NOMO-1 (cell line): ENCODE data around the gene HDDC2.
A peak's percentile ranks its signal among the peaks of the same experiment; 100 is the strongest.
"Not testable (repeated sequence)": the region's sequence is repeated elsewhere in the genome, so short reads cannot be mapped to it uniquely, and the experiment has no call there.

Source experiments
- DNase-seq, 2 experiments: peaks; one replicate each; lab custom pipeline; 2025; ENCODE audit not compliant: unreplicated experiment in 2 of 2; lab: John Stamatoyannopoulos, UW

Gene HDDC2

GRCh38 chr6:125307150-125307838 is 5.5 kb upstream of the HDDC2 start:
- no peak for DNase-seq

- DNase-seq, result no peak
These were observed 5.0 kb upstream of the HDDC2 start for GRCh38 chr6:125306756-125307149.

GRCh38 chr6:125304970-125305660 is 3.3 kb upstream of the HDDC2 start:
- no peak for DNase-seq

- no peak for DNase-seq
These were observed 1.7 kb upstream of the HDDC2 start for GRCh38 chr6:125303512-125303854.

GRCh38 chr6:125302840-125303511 is 1.2 kb upstream of the HDDC2 start:
- no peak for DNase-seq

- DNase-seq, result peak in 1 of 2 experiments; percentile 37
These were observed 754 bp downstream of the HDDC2 start for GRCh38 chr6:125300992-125301434.

DNA sequence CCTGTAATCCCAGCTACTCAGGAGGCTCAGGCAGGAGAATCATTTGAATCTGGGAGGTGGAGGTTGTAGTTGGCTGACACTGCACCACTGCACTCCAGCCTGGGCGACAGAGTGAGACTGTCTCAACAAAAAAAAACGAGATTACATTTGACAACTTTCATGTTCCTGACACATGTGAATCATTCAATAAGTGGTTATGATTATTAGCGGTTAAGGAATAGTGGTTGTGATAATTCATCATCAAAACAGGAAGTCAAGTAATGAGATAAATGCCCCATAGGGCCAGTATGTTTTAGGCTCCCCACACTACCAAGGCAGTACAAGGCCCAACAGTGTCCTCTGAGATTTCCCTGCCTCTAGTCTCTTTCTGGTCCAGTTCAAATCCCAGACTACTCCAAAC is 2.5 kb downstream of the HDDC2 start:
- no peak for DNase-seq

GRCh38 chr6:125296471-125296870 is 5.3 kb downstream of the HDDC2 start:
- DNase-seq, result no peak

- no peak for DNase-seq
These were observed 6.8 kb downstream of the HDDC2 start for GRCh38 chr6:125294925-125295324.

- no peak for DNase-seq
These were observed 7.7 kb downstream of the HDDC2 start for GRCh38 chr6:125294036-125294435.

DNA sequence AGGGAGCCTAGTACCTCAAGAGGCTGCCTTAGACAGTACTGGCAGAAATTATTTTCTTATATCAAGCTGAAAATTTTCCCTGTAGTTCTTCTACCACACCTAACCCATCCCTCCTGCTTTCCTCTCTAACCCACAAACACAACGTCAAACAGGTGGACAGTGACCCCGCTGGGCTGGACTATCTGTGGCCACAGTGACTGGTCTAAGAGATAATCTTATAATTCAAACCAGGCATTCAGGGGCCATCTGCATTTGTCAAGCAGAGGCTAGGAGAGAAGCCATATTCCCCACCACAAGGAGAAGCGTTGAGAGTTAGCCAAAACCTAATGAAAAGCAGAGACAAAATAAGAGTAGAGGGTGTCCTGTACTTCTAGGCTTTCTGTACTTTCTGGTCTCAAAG is 8.2 kb downstream of the HDDC2 start:
- no peak for DNase-seq

DNA sequence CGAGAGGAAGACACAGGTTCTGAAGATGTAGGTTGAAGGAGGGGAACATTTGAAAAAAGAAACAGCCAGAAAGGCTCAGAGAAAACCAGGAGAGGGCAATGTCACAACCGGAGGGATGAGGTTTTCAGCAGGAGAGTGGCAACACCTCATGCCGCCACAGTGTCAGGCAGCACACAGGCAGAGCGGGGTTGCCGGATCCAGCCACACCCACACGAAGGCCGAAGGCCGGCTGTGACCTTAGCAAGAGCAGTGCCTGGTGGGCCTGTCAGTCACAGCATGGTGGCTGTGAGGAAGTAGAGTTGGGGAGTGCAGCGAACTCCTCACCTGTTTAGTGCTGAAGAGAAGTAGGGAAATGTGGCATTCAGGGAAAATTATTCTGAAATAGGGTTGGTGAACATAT is 14.0 kb downstream of the HDDC2 start:
- DNase-seq, result no peak

DNA sequence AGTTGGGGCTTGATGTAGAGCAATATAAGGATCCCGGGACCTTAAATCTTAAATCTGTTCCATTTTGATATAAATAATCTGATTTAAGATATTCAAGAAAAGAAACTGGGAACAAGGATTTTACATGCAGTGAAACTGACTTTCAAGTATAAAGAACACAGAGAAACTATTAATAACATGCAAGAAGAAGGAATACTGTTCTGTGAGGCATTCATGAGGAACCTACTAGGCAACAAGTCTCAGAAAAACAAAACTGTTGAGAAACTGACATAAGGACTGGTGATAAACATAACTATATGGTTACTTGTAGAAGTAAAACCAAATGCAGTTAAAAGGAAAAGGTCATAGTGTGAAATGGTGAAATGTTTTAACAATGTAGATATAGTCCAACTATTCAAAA is 15.8 kb downstream of the HDDC2 start:
- DNase-seq, result no peak

DNA sequence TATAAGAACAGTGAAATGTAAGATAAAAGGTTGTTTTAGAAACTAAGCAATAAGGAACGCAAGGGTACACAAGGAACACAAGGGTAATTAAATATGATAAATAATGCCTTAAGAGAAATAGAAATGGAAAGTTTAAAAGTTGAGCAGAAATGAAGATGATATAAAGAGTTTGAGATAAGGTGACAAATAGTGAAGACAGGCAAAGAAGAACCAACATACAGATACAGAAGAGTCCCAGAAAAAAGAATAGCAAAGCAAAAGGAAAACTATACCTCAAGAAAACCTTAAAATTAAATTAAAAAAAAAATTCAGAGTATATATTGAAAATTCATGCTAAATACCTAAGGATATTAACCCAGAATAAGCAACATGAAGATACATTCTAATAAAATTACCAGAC is 16.4 kb downstream of the HDDC2 start:
- DNase-seq, result no peak

DNA sequence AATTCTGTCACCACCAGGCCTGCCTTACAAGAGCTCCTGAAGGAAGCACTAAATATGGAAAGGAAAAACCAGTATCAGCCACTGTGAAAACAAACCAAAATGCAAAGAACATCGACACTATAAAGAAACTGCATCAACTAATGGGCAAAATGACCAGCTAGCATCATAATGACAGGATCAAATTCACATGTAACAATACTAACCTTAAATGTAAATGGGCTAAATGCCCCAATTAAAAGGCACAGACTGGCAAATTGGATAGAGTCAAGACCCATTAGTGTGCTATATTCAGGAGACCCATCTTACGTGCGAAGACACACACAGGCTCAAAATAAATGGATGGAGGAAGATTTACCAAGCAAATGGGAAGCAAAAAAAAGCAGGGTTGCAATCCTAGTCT is 19.3 kb downstream of the HDDC2 start:
- not testable (repeated sequence) for DNase-seq

- DNase-seq, result not testable (repeated sequence)
These were observed 21.3 kb downstream of the HDDC2 start for GRCh38 chr6:125280370-125281035.

GRCh38 chr6:125279961-125280360 is 21.8 kb downstream of the HDDC2 start:
- DNase-seq, result no peak

GRCh38 chr6:125277838-125278237 is 23.9 kb downstream of the HDDC2 start:
- DNase-seq, result no peak

DNA sequence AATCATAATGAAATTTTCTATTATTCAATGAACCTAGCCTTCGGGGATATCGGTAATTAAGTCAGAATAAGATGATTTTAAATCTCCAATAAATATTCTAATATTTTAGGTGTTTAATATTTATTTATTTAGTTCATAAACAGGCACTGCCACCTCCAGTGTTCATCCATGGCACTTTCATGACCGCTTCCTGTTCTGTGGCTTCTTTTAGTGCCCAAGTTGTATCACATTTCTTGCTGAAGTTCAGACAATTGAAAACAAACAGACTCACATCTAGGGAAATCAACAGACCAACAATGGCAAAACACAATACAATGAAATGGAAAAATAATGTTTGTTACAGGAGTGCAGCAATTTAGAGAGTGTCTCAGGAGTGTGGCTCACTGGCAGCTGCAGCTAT is 26.0 kb downstream of the HDDC2 start:
- no peak for DNase-seq

DNA sequence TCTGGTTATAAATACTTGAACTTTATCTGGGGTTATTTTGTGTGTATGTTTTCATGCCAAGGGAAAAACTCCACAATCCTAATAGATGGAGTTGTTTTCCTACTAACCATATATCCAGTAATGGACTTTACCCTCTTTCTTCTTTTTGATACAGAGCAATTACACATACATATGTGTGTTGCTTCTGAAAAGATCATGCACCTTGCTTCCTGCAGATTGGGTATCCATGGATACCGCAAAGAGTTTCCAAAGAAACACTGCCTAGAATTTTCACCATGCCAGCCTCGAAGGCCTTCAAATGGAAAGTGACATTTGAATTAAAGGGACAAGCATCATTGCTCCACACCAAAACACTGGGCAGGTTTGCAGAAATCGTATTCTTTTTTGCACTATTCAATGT is 26.8 kb downstream of the HDDC2 start:
- no peak for DNase-seq

- DNase-seq, result no peak
These were observed 27.8 kb downstream of the HDDC2 start for GRCh38 chr6:125273965-125274364.
